GM12801 (cell line): Measurements from ENCODE around the gene GLB1L.

ENCODE experiments used
- TF ChIP-seq, protein P1 (sequence below): IDR thresholded peaks from one replicate; pipeline ENCODE4 v1.5.1; 2011; ENCODE audit warnings: control low read depth; ENCODE audit not compliant: insufficient read length; ENCODE audit errors: extremely low read depth

GLB1L gene

DNA sequence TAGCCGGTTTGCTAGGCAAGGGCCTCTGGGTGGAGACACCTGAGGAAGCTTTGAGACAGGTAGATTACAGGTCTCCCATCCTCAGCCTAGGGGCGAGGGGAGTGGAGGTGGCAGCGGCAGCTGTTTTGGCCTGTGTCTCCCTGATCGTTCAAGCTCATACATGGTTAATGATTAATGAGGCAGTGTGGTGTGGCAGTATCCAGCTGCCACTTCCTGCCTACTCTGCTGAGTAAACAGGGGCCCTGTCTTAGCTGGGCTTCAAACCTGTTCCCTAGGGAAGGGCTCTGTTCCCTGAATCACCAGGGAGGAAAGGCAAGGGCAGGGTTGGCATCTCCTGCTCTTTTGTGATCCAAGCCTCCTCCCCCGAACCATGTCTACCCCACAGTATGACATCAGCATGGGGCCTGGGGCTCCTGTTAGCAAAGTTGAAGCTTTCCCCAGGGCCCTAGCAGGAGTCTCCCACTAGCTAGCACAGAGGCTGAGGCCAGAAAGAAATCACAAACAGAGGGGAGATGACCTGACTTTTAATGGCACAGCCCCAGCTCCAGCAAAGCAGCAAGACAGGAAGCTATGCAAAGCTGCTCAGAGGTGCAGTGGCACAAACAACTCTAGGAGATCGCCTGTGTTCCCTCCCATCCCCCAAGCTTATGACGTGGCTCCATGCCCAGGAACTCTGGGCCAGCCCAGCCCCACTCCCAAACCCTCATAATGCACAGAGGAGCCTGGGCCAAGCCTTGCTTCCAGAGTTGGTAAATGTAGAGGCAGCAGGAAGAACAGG, 4.1 kb upstream of the GLB1L start:
- TF ChIP-seq, protein P1, sequence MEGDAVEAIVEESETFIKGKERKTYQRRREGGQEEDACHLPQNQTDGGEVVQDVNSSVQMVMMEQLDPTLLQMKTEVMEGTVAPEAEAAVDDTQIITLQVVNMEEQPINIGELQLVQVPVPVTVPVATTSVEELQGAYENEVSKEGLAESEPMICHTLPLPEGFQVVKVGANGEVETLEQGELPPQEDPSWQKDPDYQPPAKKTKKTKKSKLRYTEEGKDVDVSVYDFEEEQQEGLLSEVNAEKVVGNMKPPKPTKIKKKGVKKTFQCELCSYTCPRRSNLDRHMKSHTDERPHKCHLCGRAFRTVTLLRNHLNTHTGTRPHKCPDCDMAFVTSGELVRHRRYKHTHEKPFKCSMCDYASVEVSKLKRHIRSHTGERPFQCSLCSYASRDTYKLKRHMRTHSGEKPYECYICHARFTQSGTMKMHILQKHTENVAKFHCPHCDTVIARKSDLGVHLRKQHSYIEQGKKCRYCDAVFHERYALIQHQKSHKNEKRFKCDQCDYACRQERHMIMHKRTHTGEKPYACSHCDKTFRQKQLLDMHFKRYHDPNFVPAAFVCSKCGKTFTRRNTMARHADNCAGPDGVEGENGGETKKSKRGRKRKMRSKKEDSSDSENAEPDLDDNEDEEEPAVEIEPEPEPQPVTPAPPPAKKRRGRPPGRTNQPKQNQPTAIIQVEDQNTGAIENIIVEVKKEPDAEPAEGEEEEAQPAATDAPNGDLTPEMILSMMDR = no peak

DNA sequence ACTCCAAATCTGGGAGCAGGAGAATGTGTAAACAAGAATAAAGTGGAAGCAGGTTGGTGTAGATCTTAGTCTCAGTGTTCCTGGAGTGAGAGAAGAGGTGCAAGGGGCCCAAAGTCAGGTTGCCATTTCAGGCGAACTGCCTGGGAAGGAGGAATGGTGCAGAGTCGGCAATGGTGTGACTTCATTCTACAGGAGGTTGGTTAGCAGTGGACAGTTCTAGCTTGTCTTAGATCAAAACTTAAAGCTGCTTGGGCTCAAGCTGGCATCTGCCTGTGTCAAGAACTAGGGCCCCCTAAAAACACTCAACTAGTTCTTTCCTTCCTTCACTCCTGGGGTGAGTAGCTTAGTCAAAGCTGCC, 3.6 kb upstream of the GLB1L start:
- TF ChIP-seq, protein P1 = no peak

DNA sequence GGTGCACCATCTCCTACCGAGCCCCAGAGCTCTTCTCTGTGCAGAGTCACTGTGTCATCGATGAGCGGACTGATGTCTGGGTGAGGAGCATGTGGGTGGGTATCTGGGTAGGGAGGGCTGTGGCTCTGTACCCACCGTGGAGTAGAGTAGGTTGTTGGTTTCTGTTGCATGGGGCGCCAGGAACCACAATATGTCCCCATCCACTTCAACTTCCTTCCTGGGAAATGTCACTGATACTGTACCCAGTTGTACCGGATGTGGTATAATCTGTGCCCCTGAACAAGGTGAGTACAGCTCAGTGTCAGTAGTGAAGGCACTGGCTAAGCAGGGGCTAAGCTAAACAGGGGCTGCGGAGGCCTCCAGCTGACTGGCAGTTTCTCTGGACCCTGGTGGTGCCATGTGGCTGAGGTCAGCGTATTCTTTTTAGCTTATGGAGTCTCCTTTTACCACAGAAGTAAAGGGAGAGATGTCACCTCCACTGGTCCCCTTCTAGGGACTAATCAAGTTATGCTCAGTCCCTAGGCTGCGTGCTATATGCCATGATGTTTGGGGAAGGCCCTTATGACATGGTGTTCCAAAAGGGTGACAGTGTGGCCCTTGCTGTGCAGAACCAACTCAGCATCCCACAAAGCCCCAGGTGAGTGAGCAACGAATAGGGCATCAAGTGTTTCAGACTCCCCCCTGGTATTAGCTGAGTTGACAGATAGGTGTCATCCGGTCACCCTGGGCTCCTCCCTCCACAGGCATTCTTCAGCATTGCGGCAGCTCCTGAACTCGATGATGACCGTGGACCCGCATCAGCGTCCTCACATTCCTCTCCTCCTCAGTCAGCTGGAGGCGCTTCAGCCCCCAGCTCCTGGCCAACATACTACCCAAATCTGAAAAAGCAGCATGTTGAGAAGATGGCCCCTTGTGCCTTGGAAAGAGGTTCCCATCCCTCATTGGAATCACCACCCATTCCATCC, 2.7 kb upstream of the GLB1L start:
- TF ChIP-seq, protein P1 = no peak

DNA sequence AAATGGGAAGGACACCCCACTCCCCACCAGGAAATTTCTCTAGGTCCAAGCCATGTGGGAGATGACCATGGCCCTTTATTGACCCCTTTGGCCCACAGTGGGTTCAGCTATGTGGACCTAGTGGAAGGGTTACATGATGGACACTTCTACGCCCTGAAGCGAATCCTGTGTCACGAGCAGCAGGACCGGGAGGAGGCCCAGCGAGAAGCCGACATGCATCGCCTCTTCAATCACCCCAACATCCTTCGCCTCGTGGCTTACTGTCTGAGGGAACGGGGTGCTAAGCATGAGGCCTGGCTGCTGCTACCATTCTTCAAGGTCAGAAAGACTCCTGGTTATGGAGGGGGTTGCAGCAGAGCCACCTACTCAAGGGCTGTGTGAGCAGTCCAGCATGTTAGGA, 1.3 kb upstream of the GLB1L start:
- TF ChIP-seq, protein P1 = no peak

DNA sequence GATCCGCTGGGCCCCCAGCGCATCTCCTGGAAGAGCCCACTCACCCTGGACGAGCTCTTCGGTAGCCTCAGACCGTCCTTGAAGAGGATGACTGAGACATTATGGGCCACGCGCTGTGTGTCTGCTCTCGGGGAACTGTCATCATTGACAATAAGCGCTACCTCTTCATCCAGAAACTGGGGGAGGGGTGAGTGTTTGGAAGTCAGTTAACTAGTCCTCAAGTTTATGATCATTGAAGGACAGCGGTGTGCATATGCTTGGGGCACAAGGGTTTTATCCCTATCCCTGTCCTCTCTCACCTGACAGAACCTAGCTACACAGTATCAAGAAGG, 621 bp upstream of the GLB1L start:
- TF ChIP-seq, protein P1 = no peak

DNA sequence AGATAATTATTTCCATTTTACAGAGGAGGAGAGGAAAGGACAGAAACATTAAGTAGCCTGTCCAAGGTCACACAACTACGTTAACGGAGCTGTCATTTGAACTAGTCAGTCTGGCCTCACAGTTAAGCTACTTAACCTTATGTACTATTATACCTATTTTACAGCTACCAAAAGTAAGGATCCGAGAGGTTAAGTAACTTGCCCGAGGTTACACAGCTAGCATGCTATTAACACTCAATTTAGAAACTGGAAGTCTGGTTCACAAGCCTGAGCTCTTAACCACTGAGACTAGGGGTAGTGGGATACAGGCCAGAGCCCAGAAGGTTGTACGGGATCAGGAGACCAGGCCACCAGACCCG, 476 bp downstream of the GLB1L start:
- TF ChIP-seq, protein P1 = no peak

DNA sequence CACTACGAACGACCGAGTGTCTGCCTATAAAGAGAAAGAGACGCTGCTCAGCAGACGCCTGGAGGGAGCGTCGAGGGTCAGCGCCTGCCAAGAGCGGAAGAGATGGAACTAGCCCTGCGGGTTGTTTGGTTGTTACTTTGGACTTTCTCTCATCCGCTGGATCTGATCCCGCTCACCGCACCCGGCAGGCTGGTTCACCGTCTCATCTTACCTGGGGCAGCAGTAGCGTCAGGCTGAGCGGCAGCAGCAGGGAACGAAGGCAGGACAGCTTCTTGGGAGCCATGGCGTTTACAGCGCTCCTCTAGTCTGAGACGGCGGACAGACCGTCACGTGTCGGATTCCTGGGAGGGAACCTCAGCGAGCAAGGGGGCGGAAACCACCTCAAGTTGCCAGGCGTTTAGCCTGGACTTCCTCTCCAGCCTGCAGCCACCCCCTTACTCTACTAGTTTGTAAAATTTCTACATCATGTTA, 1.9 kb downstream of the GLB1L start:
- TF ChIP-seq, protein P1 = no peak
